HEK293 (cell line): ENCODE results near the gene ZNF532.

Experiments
- CTCF ChIP-seq: fragments of 450-650 bp; formaldehyde crosslinking; IDR thresholded peaks from 2 replicates; pipeline ENCODE4 v1.5.1; 2016; ENCODE audit warnings: missing biosample characterization, missing genetic modification characterization
- PBX3 ChIP-seq: sonication (generic); formaldehyde crosslinking; IDR thresholded peaks from 2 replicates; pipeline ENCODE4 v1.8.1; 2022; ENCODE audit warnings: mild to moderate bottlenecking, moderate library complexity, missing genetic modification reagents
- SP2 ChIP-seq: fragments of 450-650 bp; formaldehyde crosslinking; IDR thresholded peaks from 2 replicates; pipeline ENCODE4 v1.5.1; 2016; ENCODE audit warnings: missing biosample characterization, missing genetic modification characterization
- ZBTB8A ChIP-seq: fragments of 450-650 bp; formaldehyde crosslinking; IDR thresholded peaks from 2 replicates; pipeline ENCODE4 v1.5.1; 2016; ENCODE audit warnings: missing biosample characterization, missing genetic modification characterization
- ZNF677 ChIP-seq: fragments of 450-650 bp; IDR thresholded peaks from 2 replicates; pipeline ENCODE4 v1.5.0; 2018; ENCODE audit warnings: missing biosample characterization, mild to moderate bottlenecking, missing genetic modification characterization, moderate library complexity
- ZNF777 ChIP-seq: fragments of 450-650 bp; formaldehyde crosslinking; IDR thresholded peaks from 2 replicates; pipeline ENCODE4 v1.5.1; 2017; ENCODE audit warnings: missing biosample characterization, missing genetic modification characterization, borderline replicate concordance

- TF ChIP-seq SP2 (tag by site-specific recombination) (no peak), CTCF (tag by site-specific recombination) (no peak), ZNF677 (tag by site-specific recombination) (no peak), ZBTB8A (tag by site-specific recombination) (no peak), ZNF777 (no peak), PBX3 (CRISPR knock-in tag) (no peak)
These were observed 131.0 kb downstream of the ZNF532 start for GRCh38 chr18:58995663-58996062.
